NT2/D1 (cell line): ENCODE results near the gene CRY1.

ENCODE experiments used
- DNase-seq: peaks from one replicate; pipeline ENCODE4 v3.0.0-alpha.2; 2011; ENCODE audit warnings: low read depth, low spot score
- H3K27me3 ChIP-seq: 2 replicates; pipeline ENCODE4 v1.6.0; 2011; ENCODE audit warnings: mild to moderate bottlenecking; ENCODE audit not compliant: insufficient read length, insufficient read depth
- H3K36me3 ChIP-seq: 2 replicates; pipeline ENCODE4 v1.6.1; 2011; ENCODE audit warnings: mild to moderate bottlenecking, low read length, mixed read lengths; ENCODE audit not compliant: insufficient read depth, insufficient read length
- H3K4me1 ChIP-seq: 2 replicates; pipeline ENCODE4 v1.5.1; 2011; ENCODE audit not compliant: insufficient read depth, insufficient read length
- H3K4me3 ChIP-seq: 2 replicates; pipeline ENCODE4 v1.5.1; 2011; ENCODE audit warnings: low read depth; ENCODE audit not compliant: insufficient read length
- H3K9ac ChIP-seq: 2 replicates; pipeline ENCODE4 v1.6.0; 2011; ENCODE audit warnings: low read depth; ENCODE audit not compliant: insufficient read length
- H3K9me3 ChIP-seq: 2 replicates; pipeline ENCODE4 v1.5.1; 2011; ENCODE audit warnings: mild to moderate bottlenecking, low read length; ENCODE audit not compliant: insufficient read depth
- SUZ12 ChIP-seq: IDR thresholded peaks from 2 replicates; pipeline ENCODE4 v1.6.1; 2011; ENCODE audit not compliant: insufficient read length, insufficient read depth; ENCODE audit errors: extremely low read depth
- YY1 ChIP-seq: IDR thresholded peaks from 2 replicates; pipeline ENCODE4 v1.6.1; 2011; ENCODE audit not compliant: insufficient read length, insufficient read depth
- ZNF274 ChIP-seq: IDR thresholded peaks from 2 replicates; pipeline ENCODE4 v1.6.1; 2011; ENCODE audit warnings: mild to moderate bottlenecking, low read depth, low read length

The CRY1 gene

DNA sequence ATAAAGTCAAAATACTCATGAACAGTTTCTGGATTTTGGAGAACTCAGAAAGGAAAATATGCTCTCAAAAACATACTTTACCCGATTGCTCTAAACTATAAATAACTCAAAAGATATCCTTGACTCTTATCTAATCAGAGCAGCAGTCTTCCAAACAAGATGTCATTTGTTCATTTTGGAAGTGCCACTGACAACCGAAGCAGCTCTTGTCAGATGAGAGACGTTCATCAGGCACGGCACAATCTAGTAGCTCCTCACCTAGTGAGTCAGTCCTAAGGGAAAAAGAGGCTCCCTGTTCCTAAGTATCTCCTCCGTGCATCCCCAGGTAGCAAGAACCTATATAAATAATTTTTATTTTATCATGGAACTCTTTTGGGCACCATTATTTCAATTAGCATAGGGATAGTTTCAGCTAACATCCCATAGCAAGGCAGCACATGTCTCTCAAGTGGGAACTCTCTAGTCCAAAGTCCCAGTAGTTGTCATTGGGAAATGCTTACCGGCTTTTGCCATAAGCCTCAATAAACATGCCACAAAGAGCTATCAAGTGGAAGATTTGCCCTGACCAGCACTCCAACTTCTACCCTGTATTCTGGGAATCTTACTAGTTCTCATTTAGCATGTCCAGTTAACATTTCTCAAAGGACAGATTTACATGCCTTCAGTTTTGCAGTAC, 151.7 kb downstream of the CRY1 start:
- DNase-seq: no peak
- H3K9ac ChIP-seq: no peak overlapping the region
- TF ChIP-seq ZNF274 (no peak), YY1 (no peak), SUZ12 (no peak)

More for the DNA sequence above, 151.7 kb downstream of the CRY1 start:
- H3K4me3 ChIP-seq: no peak overlapping the region
- H3K36me3 ChIP-seq: no peaks in the 10 kb centered on the region
- H3K4me1 ChIP-seq: no peaks in the 10 kb centered on the region
- H3K9me3 ChIP-seq: peaks cover 46% of the 10 kb centered on the region
- no peaks in the 10 kb centered on the region for H3K27me3 ChIP-seq
